Measurements from ENCODE around the gene MRPL28.

DNA sequence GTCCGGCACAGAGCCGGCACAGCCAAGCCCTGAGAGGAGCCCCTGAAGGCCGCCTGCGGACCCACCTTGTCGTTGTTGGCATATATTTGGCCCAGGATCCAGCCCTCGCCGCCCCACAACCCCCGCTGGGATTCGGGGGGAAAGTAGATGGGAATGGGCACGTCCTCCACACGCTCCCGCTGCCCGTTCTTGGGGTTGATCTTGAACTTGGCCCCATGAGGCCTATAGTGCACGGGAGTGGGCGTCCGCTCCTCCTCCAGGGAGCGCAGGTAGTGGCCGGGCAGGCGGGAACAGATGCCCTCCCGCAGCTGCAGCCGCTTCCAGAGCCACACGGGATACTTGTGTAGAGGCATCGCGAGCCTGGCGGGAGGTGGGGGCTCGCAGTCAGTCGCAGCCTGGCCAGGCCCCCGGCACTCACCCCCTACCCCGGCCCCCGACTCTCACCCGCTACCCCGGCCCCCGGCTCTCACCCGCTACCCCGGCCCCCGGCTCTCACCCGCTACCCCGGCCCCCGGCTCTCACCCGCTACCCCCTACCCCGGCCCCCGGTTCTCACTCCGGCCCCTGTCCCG lies 387 bp downstream of the MRPL28 start:
- no peak for TF ChIP-seq CTCF (IDR thresholded peaks at IDR 0.05)
- no peak for TF ChIP-seq POLR2A (IDR thresholded peaks at IDR 0.05)
